Natural killer cell (primary cell): ENCODE measurements around the gene LRRC42. TPM values are rescaled to one million over a fixed set of nuclear protein-coding genes. Genes with fewer than 3 reads are reported as not detected.

Experiments
- ATAC-seq, 3 donors: fragments of 150-1000 bp in 2 of 3; fragments of 200-7000 bp in 1 of 3; cut with Tn5 transposase; 1 replicate in 1 of 3; 2 replicates in 2 of 3; pipeline ENCODE4 v1.10.0; 2021; ENCODE audit warnings: mild to moderate bottlenecking in 2 of 3, moderate library complexity in 2 of 3
- DNase-seq, 2 donors: peaks; one replicate each; pipeline versions ENCODE4 v3.0.0 to v3.0.0-alpha.2; 2013 to 2021; ENCODE audit warnings: mixed read lengths in 1 of 2
- H3K27ac ChIP-seq: one replicate; pipeline ENCODE4 v1.5.1; 2013; ENCODE audit warnings: mild to moderate bottlenecking, low read length
- H3K27me3 ChIP-seq: one replicate; pipeline ENCODE4 v1.6.1; 2013; ENCODE audit warnings: low read length; ENCODE audit not compliant: control insufficient read depth, insufficient read depth
- H3K36me3 ChIP-seq: one replicate; pipeline ENCODE4 v1.6.1; 2013; ENCODE audit warnings: low read length; ENCODE audit not compliant: control insufficient read depth, insufficient read depth
- H3K4me1 ChIP-seq: one replicate; pipeline ENCODE4 v1.6.1; 2013; ENCODE audit warnings: low read length; ENCODE audit not compliant: control insufficient read depth, insufficient read depth
- H3K4me3 ChIP-seq: one replicate; pipeline ENCODE4 v1.5.1; 2013; ENCODE audit warnings: low read length
- H3K9me3 ChIP-seq: one replicate; pipeline ENCODE4 v1.6.1; 2013; ENCODE audit warnings: low read length; ENCODE audit not compliant: control insufficient read depth, insufficient read depth
- H3K27ac Mint-ChIP-seq, 2 donors: one replicate each; pipeline ENCODE4 v1.8.0; 2022; ENCODE audit warnings: mild to moderate bottlenecking in 2 of 2, mixed read lengths in 2 of 2, moderate library complexity in 1 of 2
- H3K27me3 Mint-ChIP-seq, 2 donors: one replicate each; pipeline ENCODE4 v1.8.0; 2022; ENCODE audit warnings: low read depth in 2 of 2, mixed read lengths in 2 of 2
- H3K36me3 Mint-ChIP-seq: one replicate; pipeline ENCODE4 v1.8.0; 2022; ENCODE audit warnings: mixed read lengths
- H3K4me1 Mint-ChIP-seq, 2 donors: one replicate each; pipeline ENCODE4 v1.8.0; 2022; ENCODE audit warnings: mixed read lengths in 2 of 2
- H3K4me3 Mint-ChIP-seq: one replicate; pipeline ENCODE4 v1.8.0; 2022; ENCODE audit warnings: mild to moderate bottlenecking, moderate library complexity, mixed read lengths
- H3K9me3 Mint-ChIP-seq, 2 donors: one replicate each; pipeline ENCODE4 v1.8.0; 2022; ENCODE audit warnings: mixed read lengths in 2 of 2
- CTCF ChIP-seq: fragments of 200-600 bp; IDR thresholded peaks from one replicate; pipeline ENCODE4 v1.8.0; 2022; ENCODE audit warnings: antibody characterized with exemption
- WGBS: methylation state at CpG from one replicate; pipeline ENCODE4 v1.1.7; 2013; ENCODE audit warnings: missing lambda C conversion rate; ENCODE audit not compliant: insufficient coverage; 5-methylcytosine and 5-hydroxymethylcytosine counted together
- intact Hi-C: fragments of 100-400 bp; cut with micrococcal nuclease; formaldehyde crosslinking; loops from one replicate; pipeline ENCODE4 v1.14.2; 2022
- total RNA-seq, 4 donors: library from RNA; stranded (reverse); fragments of 120-200 nt in 1 of 4; gene quantifications; one replicate each; pipeline versions ENCODE4 v1.2.3 to v1.2.4, GENCODE V29; 2013 to 2022

Gene LRRC42
- total RNA-seq, 3 donors from 2014 or later (not counting 1 experiment from before 2014, with no cell fraction given), result 8.9 to 11.1 (median 10.0) TPM

GRCh38 chr1:54014009-54014629, 68.0 kb downstream of the LRRC42 start:
- ATAC-seq, result no peak
- H3K9me3 ChIP-seq, result no peaks in the 10 kb centered on the region
- no peak for DNase-seq
- H3K27ac ChIP-seq, result no peak overlapping the region
- Mint-ChIP-seq H3K27me3 (peaks cover 14 to 15% of the 10 kb centered on the region in 2 donors), H3K36me3 (no peaks in the 10 kb centered on the region), H3K4me1 (no peaks in the 10 kb centered on the region), H3K27ac (no peak overlapping the region), H3K9me3 (no peaks in the 10 kb centered on the region), H3K4me3 (no peak overlapping the region)
- H3K36me3 ChIP-seq, result no peaks in the 10 kb centered on the region
- H3K4me3 ChIP-seq, result no peak overlapping the region
- H3K4me1 ChIP-seq, result no peaks in the 10 kb centered on the region
- intact Hi-C loops, result no loop called here
- WGBS, result 77% methylated on average over 17 of the region's 17 CpGs
- no peaks in the 10 kb centered on the region for H3K27me3 ChIP-seq
- TF ChIP-seq CTCF, result no peak

- H3K36me3 ChIP-seq, result no peaks in the 10 kb centered on the region
- 76% methylated on average over 8 of the region's 8 CpGs for WGBS
- no peak overlapping the region for H3K27ac ChIP-seq
- Mint-ChIP-seq H3K9me3 (no peaks in the 10 kb centered on the region), H3K36me3 (no peaks in the 10 kb centered on the region), H3K27ac (no peak overlapping the region), H3K4me1 (no peaks in the 10 kb centered on the region), H3K4me3 (no peak overlapping the region), H3K27me3 (peaks cover 3 to 14% of the 10 kb centered on the region in 2 donors)
- H3K4me1 ChIP-seq, result no peaks in the 10 kb centered on the region
- no peak for ATAC-seq
- no peak overlapping the region for H3K4me3 ChIP-seq
- intact Hi-C loops, result no loop called here
- TF ChIP-seq CTCF, result no peak
- no peaks in the 10 kb centered on the region for H3K27me3 ChIP-seq
- DNase-seq, result no peak
- H3K9me3 ChIP-seq, result no peaks in the 10 kb centered on the region
These were observed 70.5 kb downstream of the LRRC42 start for GRCh38 chr1:54016343-54017282.

Other genes with a start within 250 kb of the LRRC42 start
- gene GLIS1, start 207.2 kb upstream of the LRRC42 start, total RNA-seq, result not detected
- 1 to 10 TPM; 4.3 to 6.3 (median 5.2) TPM for gene NDC1, start 108.1 kb upstream of the LRRC42 start, total RNA-seq
- gene YIPF1, start 56.6 kb upstream of the LRRC42 start, total RNA-seq, result 10 to 100 TPM; 13.2 to 20.8 (median 18.0) TPM
- not detected for gene DIO1, start 52.2 kb upstream of the LRRC42 start, total RNA-seq
- gene IFT25, start 651 bp upstream of the LRRC42 start, total RNA-seq, result 10 to 100 TPM; 41.5 to 54.6 (median 41.6) TPM
- gene LDLRAD1, start 71.8 kb downstream of the LRRC42 start, total RNA-seq, result not detected
- 100 to 1,000 TPM; 187 to 202 (median 199) TPM for gene TMEM59, start 106.9 kb downstream of the LRRC42 start, total RNA-seq
- gene TCEANC2, start 107.3 kb downstream of the LRRC42 start, total RNA-seq, result 1 to 10 TPM; 5.1 to 9.5 (median 7.3) TPM
- under 1 TPM in 1 of 3 donors, not detected in 2; 0.30 TPM for gene CDCP2, start 206.7 kb downstream of the LRRC42 start, total RNA-seq